Astrocyte (in vitro differentiated cells and primary cell): ENCODE results near the gene OPRL1.

Source experiments
- CTCF ChIP-seq: IDR thresholded peaks from 2 replicates; pipeline ENCODE4 v1.5.1; 2011; ENCODE audit warnings: low read depth, mild to moderate bottlenecking, inconsistent platforms, low read length, moderate library complexity; ENCODE audit not compliant: insufficient read depth
- EZH2 ChIP-seq: IDR thresholded peaks from 2 replicates; pipeline ENCODE4 v1.6.1; 2012; ENCODE audit warnings: mild to moderate bottlenecking, low read length, inconsistent platforms; ENCODE audit not compliant: insufficient read depth

GRCh38 chr20:64129146-64129782 lies 49.4 kb downstream of the OPRL1 start:
- TF ChIP-seq CTCF (no peak), EZH2 (no peak)
